H1 (cell line): ENCODE measurements around the gene TUBA1A. TPM values are rescaled to one million over a fixed set of nuclear protein-coding genes. Genes with fewer than 3 reads are reported as not detected.

Experiments used
- GABPA ChIP-seq: IDR thresholded peaks from 2 replicates; pipeline ENCODE4 v1.6.1; 2011; ENCODE audit warnings: mild to moderate bottlenecking, low read length, moderate library complexity, borderline replicate concordance; ENCODE audit not compliant: insufficient read depth
- YY1 ChIP-seq: IDR thresholded peaks from 2 replicates; pipeline ENCODE4 v1.6.1; 2011; ENCODE audit warnings: low read depth, mild to moderate bottlenecking, low read length
- polyA plus RNA-seq, 7 experiments: library from polyadenylated mRNA; depleted of rRNA in 3 of 7; stranded (reverse) in 5 of 7; unstranded in 2 of 7; fragments of >200 nt in 5 of 7; fragments of 200-250 nt in 2 of 7; gene quantifications; 1 replicate in 5 of 7; 2 replicates in 1 of 7; 4 replicates in 1 of 7; pipeline versions ENCODE4 v1.2.1 to v1.2.3, GENCODE V29; 2011 to 2013; ENCODE audit warnings: missing spikeins in 2 of 7, mixed read lengths in 2 of 7
- total RNA-seq: library from RNA; stranded (reverse); fragmentation: NEBNext Ultra II Directional; extraction: Animal tissue kit (Norgen Biotek cat#: 25700); gene quantifications from 2 replicates; pipeline ENCODE4 v1.2.1, GENCODE V29; 2021

The TUBA1A gene
- total and polyA plus RNA-seq, 2 of the 8 experiments (the other 6 are each of a cell fraction or from before 2014, with no cell fraction given) = 283 to 1,018 TPM

DNA sequence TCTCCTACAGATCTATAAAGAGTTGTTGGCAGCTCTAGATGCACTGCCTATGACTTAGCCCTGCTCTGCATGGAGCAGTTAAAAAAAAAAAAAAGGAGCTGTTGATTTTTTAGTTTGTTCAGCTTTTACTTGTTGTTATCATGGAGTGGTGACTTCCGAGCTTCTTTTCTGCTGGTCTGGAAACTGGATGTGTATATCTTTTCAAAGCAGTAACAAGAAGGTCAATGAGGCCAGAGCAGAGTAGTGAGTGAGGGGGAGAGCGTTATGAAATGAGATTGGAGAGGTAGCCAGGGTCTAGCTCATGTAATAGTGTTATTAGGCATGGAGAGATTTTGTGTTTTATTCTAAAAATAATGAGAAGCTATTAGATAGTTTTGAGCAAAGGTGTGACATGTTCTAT lies 44.5 kb downstream of the TUBA1A start (continued):
- TF ChIP-seq GABPA (no peak), YY1 (no peak)
